ENCODE results near the gene ANKRD42.

GRCh38 chr11:83147895-83148294, 45.6 kb upstream of the ANKRD42 start:
- TF ChIP-seq CTCF (IDR thresholded peaks at IDR 0.05; ENCODE audit: borderline replicate concordance, extremely low read depth, low read length, poor library complexity, severe bottlenecking) (no peak), EZH2 (IDR thresholded peaks at IDR 0.05; ENCODE audit: borderline replicate concordance, low read depth, low read length, severe bottlenecking) (no peak)

All from DND-41 (cell line).